Adrenal gland (tissue), 12 donors: ENCODE results near the gene ARFGEF2. TPM values are rescaled to one million over a fixed set of nuclear protein-coding genes. Genes with fewer than 3 reads are reported as not detected.

Source experiments
- DNase-seq, 7 donors: peaks; one replicate each; pipeline ENCODE4 v3.0.0-alpha.2; 2019 to 2020
- H3K27ac ChIP-seq, 5 donors: fragments of 200-600 bp; sonication (generic) in 4 of 5; 1 replicate in 3 of 5; 2 replicates in 2 of 5; pipeline versions ENCODE4 v1.5.1 to v1.8.0; 2016 to 2020; ENCODE audit warnings: mild to moderate bottlenecking in 1 of 5
- H3K27me3 ChIP-seq: fragments of 200-600 bp; 2 replicates; pipeline ENCODE4 v1.8.0; 2021
- H3K36me3 ChIP-seq, 2 donors: fragments of 200-600 bp; replicated peaks in 1 of 2; 1 replicate in 1 of 2; 2 replicates in 1 of 2; pipeline versions ENCODE4 v1.5.1 to v1.8.0; 2018 to 2022
- H3K4me1 ChIP-seq, 2 donors: fragments of 200-600 bp; replicated peaks in 1 of 2; 1 replicate in 1 of 2; 2 replicates in 1 of 2; pipeline versions ENCODE4 v1.5.1 to v1.8.0; 2018 to 2021
- H3K4me3 ChIP-seq, 4 donors: fragments of 200-600 bp; sonication (generic) in 3 of 4; one replicate each; pipeline ENCODE4 v1.5.1; 2016 to 2018
- H3K9me3 ChIP-seq, 3 donors: fragments of 200-600 bp; sonication (generic) in 1 of 3; replicated peaks in 1 of 3; 1 replicate in 2 of 3; 2 replicates in 1 of 3; pipeline versions ENCODE4 v1.5.1 to v1.8.0; 2016 to 2021
- CTCF ChIP-seq, 6 experiments: fragments of 450-650 bp in 4 of 6; fragments of 200-600 bp in 2 of 6; sonication (generic) in 1 of 6; IDR thresholded peaks; 1 replicate in 5 of 6; 2 replicates in 1 of 6; pipeline versions ENCODE4 v1.5.1 to v1.8.0; 2016 to 2021; ENCODE audit warnings: antibody characterized with exemption in 6 of 6, mild to moderate bottlenecking in 2 of 6, moderate library complexity in 1 of 6
- POLR2A ChIP-seq, 2 donors: fragments of 450-650 bp; IDR thresholded peaks; one replicate each; pipeline ENCODE4 v1.6.1; 2017; ENCODE audit warnings: antibody characterized with exemption in 2 of 2, mild to moderate bottlenecking in 2 of 2, moderate library complexity in 1 of 2
- WGBS, 4 donors: extraction: QIAGEN DNeasy Blood & Tissue Kit in 2 of 4; methylation state at CpG; one replicate each; pipeline versions ENCODE4 v1.1.5 to v1.1.7; 2013 to 2017; 5-methylcytosine and 5-hydroxymethylcytosine counted together
- intact Hi-C, 2 donors: fragments of 100-400 bp; cut with DNase I; formaldehyde crosslinking; loops; one replicate each; pipeline versions ENCODE4 v1.14.1 to v1.15.0; 2022 to 2023
- polyA plus RNA-seq, 3 donors: library from polyadenylated mRNA; stranded (reverse); fragments of 200-250 nt in 2 of 3; fragments of 350-450 nt in 1 of 3; fragmentation: Illumina TruSeq in 1 of 3; extraction: RNeasy Lipid Tissue Mini Kit (QIAGEN cat#74804) in 1 of 3; gene quantifications; one replicate each; pipeline ENCODE4 v1.2.3, GENCODE V29; 2013 to 2014
- total RNA-seq, 9 donors: library from RNA; depleted of rRNA in 4 of 9; stranded (reverse); fragments of >200 nt in 4 of 9; fragments of 120-200 nt in 1 of 9; fragmentation: NEBNext Ultra II Directional in 1 of 9; extraction: Animal tissue kit (Norgen Biotek cat#: 25700) in 1 of 9; gene quantifications; one replicate each; pipeline versions ENCODE4 v1.1.0 to v1.2.4, GENCODE V29; 2013 to 2023
- donor health status: healthy with polysubstance abuse.
- donor health status: Bipolar disorder and iron deficiency.
- donor health status: DM: yes; HTN: yes; CAD: no.
- donor health status: DM: no; HTN: no; CAD: no.
- donor health status: DM: no; HTN: no; CAD: no.
- donor health status: DM: yes; HTN: yes; CAD: no.

Gene ARFGEF2
- total and polyA plus RNA-seq, 12 donors = 17.1 to 128 (median 69.3) TPM

GRCh38 chr20:49028684-49029083 is 107.2 kb downstream of the ARFGEF2 start:
- Histone ChIP-seq H3K27me3 (no peaks in the 10 kb centered on the region), H3K27ac (peak overlapping the region in 2 of 5 donors; percentile 21 to 72), H3K9me3 (no peaks in the 10 kb centered on the region), H3K36me3 (peaks cover 0 to 82% of the 10 kb centered on the region in 2 donors), H3K4me1 (peaks cover 9 to 12% of the 10 kb centered on the region in 2 donors), H3K4me3 (no peak overlapping the region)
- DNase-seq = peak in 1 of 7 donors; percentile 21
- TF ChIP-seq CTCF (IDR thresholded peaks at IDR 0.05) (peak; percentile 19 to 39 (median 30)), POLR2A (IDR thresholded peaks at IDR 0.05) (no peak)
- WGBS, 4 donors = 54 to 68% (median 60%) methylated on average over 2 of the region's 2 CpGs
- intact Hi-C loops = no loop called here

- intact Hi-C loops = no loop called here
- Histone ChIP-seq H3K4me3 (no peak overlapping the region), H3K4me1 (peaks cover 9 to 12% of the 10 kb centered on the region in 2 donors), H3K36me3 (peaks cover 0 to 82% of the 10 kb centered on the region in 2 donors), H3K27ac (peak overlapping the region in 2 of 5 donors; percentile 21 to 72), H3K9me3 (no peaks in the 10 kb centered on the region), H3K27me3 (no peaks in the 10 kb centered on the region)
- TF ChIP-seq CTCF (IDR thresholded peaks at IDR 0.05) (no peak), POLR2A (IDR thresholded peaks at IDR 0.05) (no peak)
- 88 to 100% (median 91%) methylated on average over 1 of the region's 1 CpG for WGBS, 4 donors
- no peak for DNase-seq
Observed at GRCh38 chr20:49029203-49029602, 107.7 kb downstream of the ARFGEF2 start.

- H3K27ac ChIP-seq = peak overlapping the region; percentile 61 to 82 (median 72)
- H3K36me3 ChIP-seq = peaks cover 0 to 72% of the 10 kb centered on the region in 2 donors
- DNase-seq = peak; percentile 51 to 86 (median 73)
- intact Hi-C loops = no loop called here
- H3K4me1 ChIP-seq = peaks cover 9 to 12% of the 10 kb centered on the region in 2 donors
- no peaks in the 10 kb centered on the region for H3K9me3 ChIP-seq
- WGBS, 4 donors = 35 to 55% (median 54%) methylated on average over 6 of the region's 6 CpGs
- TF ChIP-seq POLR2A (IDR thresholded peaks at IDR 0.05) (no peak), CTCF (IDR thresholded peaks at IDR 0.05) (no peak)
- H3K4me3 ChIP-seq = no peak overlapping the region
- no peaks in the 10 kb centered on the region for H3K27me3 ChIP-seq
Observed at GRCh38 chr20:49030954-49031619, 109.6 kb downstream of the ARFGEF2 start.

- Histone ChIP-seq H3K27ac (peak overlapping the region in 1 of 5 donors; percentile 21), H3K4me1 (peaks cover 9 to 12% of the 10 kb centered on the region in 2 donors), H3K9me3 (no peaks in the 10 kb centered on the region), H3K27me3 (no peaks in the 10 kb centered on the region), H3K36me3 (peaks cover 0 to 59% of the 10 kb centered on the region in 2 donors), H3K4me3 (no peak overlapping the region)
- intact Hi-C loops = no loop called here
- DNase-seq = no peak
- TF ChIP-seq POLR2A (IDR thresholded peaks at IDR 0.05) (no peak), CTCF (IDR thresholded peaks at IDR 0.05) (no peak)
- 95 to 97% (median 96%) methylated on average over 8 of the region's 8 CpGs for WGBS, 4 donors
Observed at GRCh38 chr20:49032455-49032854, 110.9 kb downstream of the ARFGEF2 start.
